Breast epithelium (tissue), 3 donors: ENCODE results near the gene NEMP2.

Experiments used
- POLR2A ChIP-seq: fragments of 450-650 bp; IDR thresholded peaks from one replicate; pipeline ENCODE4 v1.6.1; 2016; ENCODE audit warnings: antibody characterized with exemption, mild to moderate bottlenecking, moderate library complexity
- POLR2AphosphoS5 ChIP-seq, 3 donors: sonication (generic); formaldehyde crosslinking; IDR thresholded peaks; one replicate each; pipeline ENCODE4 v1.6.1; 2017; ENCODE audit warnings: antibody characterized with exemption in 3 of 3
- TF ChIP-seq, protein P1 (sequence below), 3 donors: fragments of 450-650 bp; IDR thresholded peaks; one replicate each; pipeline ENCODE4 v1.5.1; 2016 to 2017; ENCODE audit warnings: antibody characterized with exemption in 3 of 3, mild to moderate bottlenecking in 3 of 3, moderate library complexity in 3 of 3

- TF ChIP-seq, protein P1, sequence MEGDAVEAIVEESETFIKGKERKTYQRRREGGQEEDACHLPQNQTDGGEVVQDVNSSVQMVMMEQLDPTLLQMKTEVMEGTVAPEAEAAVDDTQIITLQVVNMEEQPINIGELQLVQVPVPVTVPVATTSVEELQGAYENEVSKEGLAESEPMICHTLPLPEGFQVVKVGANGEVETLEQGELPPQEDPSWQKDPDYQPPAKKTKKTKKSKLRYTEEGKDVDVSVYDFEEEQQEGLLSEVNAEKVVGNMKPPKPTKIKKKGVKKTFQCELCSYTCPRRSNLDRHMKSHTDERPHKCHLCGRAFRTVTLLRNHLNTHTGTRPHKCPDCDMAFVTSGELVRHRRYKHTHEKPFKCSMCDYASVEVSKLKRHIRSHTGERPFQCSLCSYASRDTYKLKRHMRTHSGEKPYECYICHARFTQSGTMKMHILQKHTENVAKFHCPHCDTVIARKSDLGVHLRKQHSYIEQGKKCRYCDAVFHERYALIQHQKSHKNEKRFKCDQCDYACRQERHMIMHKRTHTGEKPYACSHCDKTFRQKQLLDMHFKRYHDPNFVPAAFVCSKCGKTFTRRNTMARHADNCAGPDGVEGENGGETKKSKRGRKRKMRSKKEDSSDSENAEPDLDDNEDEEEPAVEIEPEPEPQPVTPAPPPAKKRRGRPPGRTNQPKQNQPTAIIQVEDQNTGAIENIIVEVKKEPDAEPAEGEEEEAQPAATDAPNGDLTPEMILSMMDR (IDR thresholded peaks at IDR 0.05): no peak
- TF ChIP-seq POLR2AphosphoS5 (IDR thresholded peaks at IDR 0.05) (no peak), POLR2A (no peak)
These were observed 32.7 kb downstream of the NEMP2 start for GRCh38 chr2:190501702-190502407.
